BLaER1 (cell line): Measurements from ENCODE around the gene COL16A1.

ENCODE experiments used
- H3K27ac ChIP-seq: shearing (Covaris generic); formaldehyde crosslinking; 2 replicates; pipeline ENCODE4 v1.8.1; 2022
- H3K27me3 ChIP-seq: shearing (Covaris generic); formaldehyde crosslinking; 2 replicates; pipeline ENCODE4 v1.8.1; 2022
- H3K36me3 ChIP-seq: shearing (Covaris generic); formaldehyde crosslinking; 2 replicates; pipeline ENCODE4 v1.8.1; 2022
- H3K4me1 ChIP-seq: shearing (Covaris generic); formaldehyde crosslinking; 2 replicates; pipeline ENCODE4 v1.8.1; 2022
- H3K4me2 ChIP-seq: shearing (Covaris generic); formaldehyde crosslinking; 2 replicates; pipeline ENCODE4 v1.8.1; 2022
- H3K4me3 ChIP-seq: shearing (Covaris generic); formaldehyde crosslinking; 2 replicates; pipeline ENCODE4 v1.8.1; 2022
- H3K9ac ChIP-seq: shearing (Covaris generic); formaldehyde crosslinking; 2 replicates; pipeline ENCODE4 v1.8.1; 2022
- H3K9me3 ChIP-seq: shearing (Covaris generic); formaldehyde crosslinking; 2 replicates; pipeline ENCODE4 v1.8.1; 2022
- H4K20me1 ChIP-seq: shearing (Covaris generic); formaldehyde crosslinking; 2 replicates; pipeline ENCODE4 v1.8.1; 2022
- Cebpa-rat ChIP-seq: shearing (Covaris generic); IDR thresholded peaks from 2 replicates; pipeline ENCODE4 v1.8.1; 2022

COL16A1 gene

GRCh38 chr1:31703431-31704270 lies at the start of gene COL16A1:
Gene COL16A1 (minus strand): TSS chr1:31704017. CDS start chr1:31702193, 1,824 bp downstream.
- H4K20me1 ChIP-seq, result no peaks in the 10 kb centered on the region
- H3K36me3 ChIP-seq, result no peaks in the 10 kb centered on the region
- H3K4me1 ChIP-seq, result peaks cover 59% of the 10 kb centered on the region
- peaks cover 35% of the 10 kb centered on the region for H3K27me3 ChIP-seq
- no peak within 1 kb of the TSS for H3K4me3 ChIP-seq
- no peak within 1 kb of the TSS for H3K27ac ChIP-seq
- peak within 1 kb of the TSS; percentile 68 for H3K4me2 ChIP-seq
- no peak for TF ChIP-seq Cebpa-rat
- H3K9me3 ChIP-seq, result no peaks in the 10 kb centered on the region
- H3K9ac ChIP-seq, result no peak within 1 kb of the TSS

GRCh38 chr1:31752952-31753475 lies 49.2 kb upstream of the COL16A1 start:
- H4K20me1 ChIP-seq, result peaks cover 53% of the 10 kb centered on the region
- H3K4me2 ChIP-seq, result peak overlapping the region; percentile 68
- H3K4me1 ChIP-seq, result peaks cover 67% of the 10 kb centered on the region
- H3K27me3 ChIP-seq, result no peaks in the 10 kb centered on the region
- H3K4me3 ChIP-seq, result no peak overlapping the region
- peaks cover 12% of the 10 kb centered on the region for H3K36me3 ChIP-seq
- no peak for TF ChIP-seq Cebpa-rat
- H3K9me3 ChIP-seq, result no peaks in the 10 kb centered on the region
- no peak overlapping the region for H3K9ac ChIP-seq
- peak overlapping the region; percentile 41; the same call in 1 of the 2 replicates for H3K27ac ChIP-seq

- H3K4me1 ChIP-seq, result peaks cover 68% of the 10 kb centered on the region
- peak overlapping the region; percentile 68 for H3K4me2 ChIP-seq
- H3K27ac ChIP-seq, result peak overlapping the region; percentile 41; the same call in 1 of the 2 replicates
- peaks cover 48% of the 10 kb centered on the region for H4K20me1 ChIP-seq
- H3K36me3 ChIP-seq, result peaks cover 12% of the 10 kb centered on the region
- no peak overlapping the region for H3K9ac ChIP-seq
- TF ChIP-seq Cebpa-rat, result no peak
- H3K9me3 ChIP-seq, result no peaks in the 10 kb centered on the region
- H3K4me3 ChIP-seq, result no peak overlapping the region
- no peaks in the 10 kb centered on the region for H3K27me3 ChIP-seq
Measured at GRCh38 chr1:31752258-31752657, 48.4 kb upstream of the COL16A1 start.

GRCh38 chr1:31751822-31752241 lies 48.0 kb upstream of the COL16A1 start:
- Histone ChIP-seq H3K27ac (peak overlapping the region; percentile 41; the same call in 1 of the 2 replicates), H3K4me2 (peak overlapping the region; percentile 68), H3K4me1 (peaks cover 72% of the 10 kb centered on the region), H4K20me1 (peaks cover 48% of the 10 kb centered on the region), H3K9me3 (no peaks in the 10 kb centered on the region), H3K4me3 (no peak overlapping the region), H3K27me3 (no peaks in the 10 kb centered on the region), H3K9ac (no peak overlapping the region), H3K36me3 (peaks cover 12% of the 10 kb centered on the region)
- TF ChIP-seq Cebpa-rat, result no peak

GRCh38 chr1:31750858-31751510 lies 47.2 kb upstream of the COL16A1 start:
- peak overlapping the region; percentile 68 for H3K4me2 ChIP-seq
- peaks cover 4% of the 10 kb centered on the region for H3K36me3 ChIP-seq
- H3K27me3 ChIP-seq, result no peaks in the 10 kb centered on the region
- peaks cover 39% of the 10 kb centered on the region for H4K20me1 ChIP-seq
- H3K9me3 ChIP-seq, result no peaks in the 10 kb centered on the region
- H3K4me1 ChIP-seq, result peaks cover 76% of the 10 kb centered on the region
- H3K4me3 ChIP-seq, result no peak overlapping the region
- H3K27ac ChIP-seq, result no peak overlapping the region
- no peak for TF ChIP-seq Cebpa-rat
- no peak overlapping the region for H3K9ac ChIP-seq

GRCh38 chr1:31749785-31750735 lies 46.2 kb upstream of the COL16A1 start:
- H3K4me1 ChIP-seq, result peaks cover 76% of the 10 kb centered on the region
- no peak for TF ChIP-seq Cebpa-rat
- peaks cover 32% of the 10 kb centered on the region for H4K20me1 ChIP-seq
- H3K27me3 ChIP-seq, result no peaks in the 10 kb centered on the region
- H3K36me3 ChIP-seq, result no peaks in the 10 kb centered on the region
- no peaks in the 10 kb centered on the region for H3K9me3 ChIP-seq
- no peak overlapping the region for H3K4me3 ChIP-seq
- H3K27ac ChIP-seq, result no peak overlapping the region
- peak overlapping the region; percentile 68 for H3K4me2 ChIP-seq
- peak overlapping the region; percentile 14; the same call in 1 of the 2 replicates for H3K9ac ChIP-seq

- H3K9me3 ChIP-seq, result no peaks in the 10 kb centered on the region
Measured at GRCh38 chr1:31748365-31748764, 44.5 kb upstream of the COL16A1 start.

GRCh38 chr1:31747304-31747703 lies 43.5 kb upstream of the COL16A1 start:
- Histone ChIP-seq H3K9me3 (no peaks in the 10 kb centered on the region), H3K36me3 (no peaks in the 10 kb centered on the region), H3K4me2 (peak overlapping the region; percentile 93; the same call in 1 of the 2 replicates), H4K20me1 (peaks cover 18% of the 10 kb centered on the region), H3K4me1 (peaks cover 76% of the 10 kb centered on the region), H3K27me3 (no peaks in the 10 kb centered on the region), H3K9ac (no peak overlapping the region), H3K4me3 (no peak overlapping the region), H3K27ac (no peak overlapping the region)
- no peak for TF ChIP-seq Cebpa-rat

More at GRCh38 chr1:31748365-31748764, 44.5 kb upstream of the COL16A1 start:
- Histone ChIP-seq H3K9ac (no peak overlapping the region), H3K4me2 (0 out of 2 replicates have a peak overlapping the region, but pooled peaks have one; percentile 10), H3K4me3 (no peak overlapping the region), H3K27me3 (no peaks in the 10 kb centered on the region), H3K27ac (no peak overlapping the region), H3K4me1 (peaks cover 76% of the 10 kb centered on the region), H4K20me1 (peaks cover 25% of the 10 kb centered on the region), H3K36me3 (no peaks in the 10 kb centered on the region)
- TF ChIP-seq Cebpa-rat, result no peak

GRCh38 chr1:31746687-31747086 lies 42.9 kb upstream of the COL16A1 start:
- Histone ChIP-seq H3K4me1 (peaks cover 76% of the 10 kb centered on the region), H3K36me3 (no peaks in the 10 kb centered on the region), H3K9ac (no peak overlapping the region), H4K20me1 (peaks cover 12% of the 10 kb centered on the region), H3K27ac (peak overlapping the region; percentile 39), H3K4me3 (no peak overlapping the region), H3K9me3 (no peaks in the 10 kb centered on the region), H3K27me3 (no peaks in the 10 kb centered on the region), H3K4me2 (peak overlapping the region; percentile 93)
- TF ChIP-seq Cebpa-rat, result no peak
